CD4-positive, alpha-beta T cell treated with Interleukin-2 at 100 ng/mL for 4 hours (primary cell): Measurements from ENCODE around the gene BSND.
A peak's percentile ranks its signal among the peaks of the same experiment; 100 is the strongest.

ENCODE experiments used
- DNase-seq: peaks from one replicate; pipeline ENCODE4 v3.0.0-alpha.2; 2020; ENCODE audit warnings: low spot score

Gene BSND

DNA sequence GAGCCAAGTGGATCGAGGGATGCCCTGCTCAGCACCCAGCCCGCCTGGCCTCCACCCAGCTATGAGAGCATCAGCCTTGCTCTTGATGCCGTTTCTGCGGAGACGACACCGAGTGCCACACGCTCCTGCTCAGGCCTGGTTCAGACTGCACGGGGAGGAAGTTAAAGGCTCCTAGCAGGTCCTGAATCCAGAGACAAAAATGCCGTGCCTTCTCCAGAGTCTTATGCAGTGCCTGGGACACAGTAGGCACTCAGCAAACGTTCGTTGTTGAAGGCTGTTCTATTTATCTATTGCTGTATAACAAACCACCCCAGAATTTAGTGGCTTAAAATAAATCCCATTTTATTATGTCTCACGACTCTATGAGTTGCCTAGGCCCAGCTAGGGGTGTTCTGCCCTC, 6.8 kb upstream of the BSND start:
- no peak for DNase-seq

DNA sequence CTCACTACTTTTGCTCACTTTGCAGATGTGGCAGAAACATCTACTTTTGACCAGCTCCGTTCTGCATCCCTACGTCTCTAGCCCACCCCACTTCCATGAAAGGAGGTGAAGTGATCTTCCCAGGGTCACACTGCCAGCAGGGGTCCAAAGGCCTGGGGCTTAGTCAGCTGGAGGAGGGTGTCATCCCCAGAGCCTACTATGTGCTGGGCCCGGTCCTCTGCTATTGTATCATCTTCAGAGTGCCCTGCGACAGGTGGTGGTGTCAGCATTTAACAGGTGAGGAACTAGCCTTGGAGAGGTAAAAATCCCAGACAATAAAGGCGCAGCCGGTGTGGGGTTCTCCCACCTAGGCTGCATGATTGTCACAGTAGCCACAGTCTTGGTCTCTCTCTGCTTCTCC, 5.6 kb upstream of the BSND start:
- DNase-seq, result no peak

DNA sequence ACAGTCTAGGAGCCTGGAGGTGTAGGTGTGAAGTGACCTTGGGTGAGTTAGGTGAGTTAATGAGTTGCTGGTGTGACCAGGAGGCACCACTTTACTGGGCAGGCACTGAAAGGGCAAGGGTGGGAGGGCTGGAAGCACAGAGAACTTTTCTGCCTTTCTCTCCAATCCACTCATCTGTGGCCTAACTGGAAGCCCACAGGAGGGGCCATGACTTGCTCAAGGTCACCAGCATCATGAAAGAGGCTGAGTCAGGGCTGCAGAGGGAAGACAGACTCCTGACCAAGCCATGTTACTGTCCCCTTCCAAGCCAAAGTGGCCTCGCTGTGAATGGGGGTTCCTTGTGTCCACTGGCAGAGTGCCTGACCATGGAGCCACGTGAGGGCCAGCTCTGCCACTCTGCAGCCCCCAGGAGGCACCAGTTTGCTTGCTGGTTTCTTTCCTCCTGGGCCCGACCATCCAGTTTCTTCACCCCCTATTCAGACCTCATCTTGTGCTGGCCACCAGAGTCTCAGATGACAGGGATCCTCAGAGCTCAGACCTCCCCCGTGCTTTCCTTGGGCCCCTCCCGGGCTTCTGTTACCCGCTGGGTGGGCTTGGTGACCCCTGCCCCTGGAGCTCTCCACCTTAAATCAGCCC, 4.3 kb upstream of the BSND start:
- no peak for DNase-seq

DNA sequence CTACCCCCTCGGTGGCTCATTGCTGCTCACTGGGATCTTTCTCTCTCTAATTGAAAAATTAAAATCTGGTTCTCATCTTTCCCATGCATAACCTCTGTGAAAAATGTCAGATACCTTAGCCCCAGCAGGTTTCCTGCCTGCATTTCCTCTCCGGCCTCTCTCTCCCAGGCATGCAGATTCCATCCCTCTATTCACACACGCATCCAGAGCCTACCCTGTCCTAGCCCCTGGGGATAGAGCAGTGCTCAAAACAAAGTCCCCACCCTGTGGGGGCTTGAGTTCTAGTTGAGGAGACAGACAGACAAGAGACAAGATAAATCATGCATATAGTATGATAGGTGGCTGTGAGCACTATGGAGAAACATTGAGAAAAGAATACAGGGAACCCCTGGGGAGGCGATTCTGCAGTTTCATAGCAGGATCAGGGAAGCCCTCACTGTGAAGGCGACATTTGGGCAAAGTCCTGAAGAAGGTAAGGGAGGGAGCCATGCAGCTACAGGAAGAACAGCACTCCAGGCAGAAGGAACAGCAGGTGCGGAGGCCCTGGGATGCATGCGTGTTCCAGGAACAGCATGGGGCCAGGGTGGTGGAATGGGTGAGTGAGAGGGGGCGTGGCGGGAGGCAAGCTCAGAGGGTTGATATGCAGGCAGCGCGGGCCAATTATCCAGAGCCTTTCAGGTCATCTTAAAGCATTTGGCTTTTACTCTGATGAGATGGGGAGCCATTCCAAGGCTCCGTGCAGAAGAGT, 3.5 kb upstream of the BSND start:
- DNase-seq, result no peak

DNA sequence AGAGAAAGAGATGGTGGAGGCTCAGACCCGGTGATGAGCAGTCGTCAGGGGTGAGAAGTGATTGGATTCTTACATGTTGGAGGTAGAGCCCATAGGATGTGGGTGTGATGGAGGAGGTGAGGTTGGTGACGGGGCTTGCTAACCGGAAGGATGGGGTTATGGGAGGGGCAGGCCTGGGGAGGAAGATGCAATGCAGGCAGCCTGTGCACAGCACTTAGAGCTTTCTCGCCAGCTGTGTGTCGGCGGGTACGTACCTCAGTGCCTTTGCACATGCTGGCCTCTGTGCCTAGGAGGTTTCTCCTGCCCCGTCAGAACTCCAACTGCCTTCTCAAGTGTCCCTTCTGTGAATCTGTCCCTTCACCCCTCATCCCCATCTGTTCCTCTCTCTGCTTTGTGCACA, 2.9 kb upstream of the BSND start:
- peak; percentile 44 for DNase-seq

DNA sequence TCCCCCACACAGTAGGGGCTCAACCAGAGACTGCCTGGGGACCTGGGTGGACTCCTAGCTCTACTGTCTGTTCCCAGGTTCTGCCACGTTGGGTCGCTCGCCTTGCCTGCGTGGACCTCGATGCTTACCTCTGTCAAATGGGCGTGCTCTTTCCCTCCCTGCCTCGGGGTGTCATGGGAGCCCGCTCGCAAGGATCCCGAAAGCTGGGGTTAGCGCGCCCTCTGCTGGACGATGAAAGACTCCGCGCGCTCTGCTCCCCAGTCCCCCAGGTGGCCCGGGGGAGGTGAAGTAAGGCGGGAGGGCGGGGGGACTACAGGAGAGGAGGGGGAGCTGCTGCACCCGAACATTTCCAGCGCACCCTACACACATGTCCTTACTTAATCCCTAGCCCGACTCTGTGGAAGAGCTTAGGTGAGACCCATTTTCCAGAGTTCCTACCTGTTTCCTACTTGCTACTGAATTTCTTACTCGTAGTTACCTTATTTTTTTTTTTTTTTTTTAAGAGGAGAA, 2.3 kb upstream of the BSND start:
- peak; percentile 82 for DNase-seq

DNA sequence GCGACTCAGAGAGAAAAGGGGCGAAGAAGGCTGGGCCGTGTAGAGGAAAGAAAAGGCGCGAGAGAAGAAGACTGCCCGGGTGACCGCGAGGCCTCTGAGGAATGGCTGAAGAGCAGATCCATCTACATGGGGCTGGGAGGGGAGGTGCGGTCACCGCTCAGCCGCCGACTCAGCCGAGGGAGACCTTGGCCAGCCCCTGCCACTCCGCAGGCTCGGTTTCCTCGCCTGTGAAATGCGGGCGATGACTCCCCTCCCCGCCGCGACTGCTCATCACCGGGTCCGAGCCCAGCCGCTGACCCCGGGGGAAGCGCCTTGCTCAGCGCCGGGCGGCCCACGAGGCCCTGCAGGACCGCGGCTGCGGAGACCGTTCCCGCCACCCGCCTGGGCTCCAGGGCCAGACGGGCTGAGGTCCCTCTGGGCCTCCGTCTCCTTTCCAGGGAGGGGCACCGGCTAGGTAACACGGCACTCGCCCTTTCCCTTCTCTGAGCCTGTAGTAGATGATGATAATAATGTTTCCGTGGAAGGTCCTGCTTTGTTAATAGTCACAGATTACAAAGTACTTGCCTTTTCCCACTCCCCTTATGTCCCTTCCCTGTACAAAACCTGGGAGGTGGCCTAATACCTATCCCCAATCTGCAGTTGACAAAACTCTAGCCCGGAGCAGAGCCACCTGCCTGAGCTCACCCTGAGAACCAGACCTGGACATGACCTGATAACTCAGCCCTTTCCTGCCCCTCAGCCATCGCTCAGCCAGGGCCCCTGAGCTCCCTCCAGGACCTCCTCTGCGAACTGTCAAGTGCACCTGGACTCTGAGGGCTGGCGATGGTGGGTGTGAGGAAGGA, 1.6 kb upstream of the BSND start:
- no peak for DNase-seq

DNA sequence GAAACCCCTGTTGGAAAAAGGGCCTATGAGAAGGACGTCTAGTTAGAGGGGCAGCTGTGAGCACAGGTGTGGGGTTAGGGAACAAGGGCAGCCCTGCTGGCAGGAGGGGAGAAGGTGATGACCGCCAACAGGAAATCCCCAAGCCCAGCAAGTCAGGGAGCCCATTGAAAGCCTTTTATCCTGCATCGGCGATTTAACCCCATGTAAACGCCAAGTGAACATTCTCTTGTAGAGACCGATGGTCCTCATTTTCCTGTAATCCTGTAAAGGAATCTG, 1.1 kb upstream of the BSND start:
- DNase-seq, result no peak

DNA sequence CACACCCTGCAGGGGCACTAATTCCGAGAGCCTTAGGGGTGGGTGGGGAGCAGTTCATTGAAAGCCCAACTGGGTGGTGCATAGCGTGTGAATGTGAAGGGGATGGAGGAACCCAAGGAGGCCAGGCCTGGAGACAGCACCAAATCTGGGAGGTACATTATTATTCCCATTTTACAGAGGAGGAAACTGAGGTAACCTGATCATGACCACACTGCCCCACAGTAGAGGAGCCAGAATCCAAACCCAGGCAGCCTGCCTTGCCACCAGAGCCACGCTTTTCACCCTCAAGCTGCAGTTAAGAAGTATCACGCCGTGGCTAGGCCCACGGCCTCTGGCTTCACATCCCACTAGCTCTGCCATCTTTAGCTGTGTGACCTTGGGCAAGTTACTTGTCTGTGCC, 633 bp upstream of the BSND start:
- no peak for DNase-seq

DNA sequence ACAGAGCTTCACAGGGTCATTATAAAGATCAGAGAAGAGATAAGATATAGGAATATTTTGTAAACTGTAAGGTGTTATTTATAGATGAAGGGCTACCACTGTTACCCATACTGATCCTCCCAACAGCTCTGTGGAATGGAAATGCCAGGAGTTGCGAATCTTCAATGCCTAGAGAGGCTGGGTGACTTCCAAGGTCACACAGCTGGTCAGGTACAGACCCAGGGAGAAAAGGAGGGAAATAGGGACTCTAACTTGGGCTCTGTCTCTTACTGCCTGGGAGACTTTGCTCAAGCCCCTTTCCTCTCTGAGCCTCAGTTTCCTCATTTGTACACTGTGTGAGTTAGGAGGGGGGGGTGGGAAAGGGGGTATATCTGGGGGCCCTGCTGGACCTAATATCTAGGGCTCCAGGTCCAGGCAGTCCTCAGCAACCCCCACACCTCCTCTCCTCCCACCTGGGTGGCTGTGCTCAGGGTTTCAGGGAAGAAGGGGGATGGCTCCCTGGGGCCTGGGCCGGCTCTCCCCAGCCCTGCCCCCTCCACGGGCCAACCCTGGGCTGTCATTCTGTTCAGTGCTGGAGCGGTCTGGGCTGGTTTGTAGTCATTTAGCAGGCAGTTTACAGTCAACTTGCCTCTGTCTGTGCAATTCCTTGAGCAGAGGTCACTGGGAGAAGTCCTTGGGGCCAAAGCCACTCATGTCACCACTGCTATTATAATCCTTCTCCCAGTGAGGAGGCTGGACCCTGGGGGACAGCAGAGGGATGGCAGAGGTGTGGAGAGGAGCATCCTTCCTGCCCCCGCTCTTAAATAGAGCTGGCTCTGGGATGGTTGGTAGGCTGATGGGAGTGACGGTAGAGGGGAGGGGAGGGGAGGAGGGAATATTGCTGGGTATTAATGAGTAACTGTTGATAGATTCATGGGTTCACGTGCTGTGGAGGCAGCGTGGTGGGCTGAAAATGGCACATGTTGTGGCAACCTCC, 1.7 kb downstream of the BSND start:
- no peak for DNase-seq

DNA sequence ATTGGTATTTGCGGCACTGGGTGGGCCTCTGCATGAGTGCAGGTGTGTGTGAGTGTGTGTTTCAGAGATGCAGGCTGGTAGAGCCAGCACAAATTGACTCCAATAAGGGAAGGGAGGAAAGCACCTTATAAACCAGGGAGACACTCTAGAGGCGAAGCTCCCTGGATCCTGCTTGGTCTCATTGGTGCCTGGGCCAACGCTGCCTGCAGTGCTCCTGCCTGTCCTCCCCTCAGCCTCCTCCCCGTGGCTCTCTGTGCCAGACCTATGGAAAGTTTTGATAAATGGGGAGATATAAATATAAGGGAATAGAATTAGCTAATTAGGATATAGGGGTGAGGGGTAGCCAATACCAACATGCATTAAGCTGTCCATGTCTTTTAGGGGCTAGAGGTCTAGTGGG, 2.6 kb downstream of the BSND start:
- DNase-seq, result no peak

DNA sequence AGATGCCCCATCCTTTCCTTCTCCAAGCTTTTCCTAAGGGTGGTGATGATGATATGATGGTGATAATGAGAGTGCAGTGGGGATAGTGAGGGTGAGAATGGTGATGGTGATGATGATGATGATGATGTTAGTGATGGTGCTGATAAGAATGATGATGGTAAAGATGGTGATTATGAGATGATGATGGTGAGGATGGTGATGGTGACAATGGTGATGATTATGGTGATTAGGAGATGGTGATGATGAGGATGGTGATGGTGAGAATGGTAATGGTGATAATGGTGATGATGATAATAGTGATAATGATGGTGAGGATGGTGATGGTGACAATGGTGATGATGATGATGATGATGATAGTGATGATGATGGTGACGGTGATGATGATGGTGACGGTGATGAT, 4.0 kb downstream of the BSND start:
- DNase-seq, result no peak

DNA sequence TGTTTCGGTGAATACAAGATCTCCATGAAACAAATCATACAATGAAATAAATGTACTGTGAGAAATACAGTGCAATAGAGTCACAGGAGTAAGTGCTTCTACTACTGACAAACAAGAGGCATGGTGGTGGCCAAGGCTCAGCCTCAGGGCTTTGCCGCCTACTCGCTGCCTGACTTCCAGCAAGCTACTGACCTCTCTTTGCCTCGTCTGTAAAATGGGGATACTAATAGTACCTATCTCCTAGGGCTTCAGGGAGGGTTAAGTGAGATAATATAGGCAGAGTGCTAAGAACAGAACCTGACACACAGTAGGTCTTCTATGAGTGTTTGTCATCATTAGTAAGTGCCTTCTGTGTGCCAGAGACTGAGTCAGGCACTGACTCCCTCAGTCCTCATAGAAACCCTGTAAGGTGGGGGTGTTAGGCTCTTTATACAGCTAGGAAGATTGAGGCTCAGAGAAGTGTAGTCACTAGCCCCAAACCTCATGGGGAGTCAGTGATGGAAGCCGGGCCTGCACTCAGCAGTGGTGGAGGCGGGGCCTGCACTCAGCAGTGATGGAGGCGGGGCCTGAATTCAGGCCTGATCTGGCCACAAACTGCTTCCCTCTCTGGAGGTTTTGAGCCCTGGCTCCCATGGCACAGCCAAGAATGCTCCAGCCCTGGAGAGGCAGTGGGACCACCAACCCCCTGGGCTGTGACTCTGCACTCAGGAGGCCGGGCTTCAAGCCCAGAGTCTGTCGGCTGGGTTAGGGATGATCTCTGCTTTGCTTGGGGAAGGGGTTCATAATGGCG, 6.8 kb downstream of the BSND start:
- DNase-seq, result no peak

DNA sequence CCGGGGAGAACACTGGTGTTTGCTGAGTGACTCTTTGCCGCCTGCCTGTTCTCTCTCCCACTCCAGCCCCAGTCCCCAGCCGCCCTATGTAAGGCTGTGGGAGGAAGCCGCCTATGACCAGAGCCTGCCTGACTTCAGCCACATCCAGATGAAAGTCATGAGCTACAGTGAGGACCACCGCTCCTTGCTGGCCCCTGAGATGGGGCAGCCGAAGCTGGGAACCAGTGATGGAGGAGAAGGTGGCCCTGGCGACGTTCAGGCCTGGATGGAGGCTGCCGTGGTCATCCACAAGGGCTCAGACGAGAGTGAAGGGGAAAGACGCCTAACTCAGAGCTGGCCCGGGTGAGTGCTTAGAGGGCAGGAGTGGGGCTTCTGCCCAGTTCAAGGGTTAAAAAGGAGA, 8.2 kb downstream of the BSND start:
- DNase-seq, result no peak

DNA sequence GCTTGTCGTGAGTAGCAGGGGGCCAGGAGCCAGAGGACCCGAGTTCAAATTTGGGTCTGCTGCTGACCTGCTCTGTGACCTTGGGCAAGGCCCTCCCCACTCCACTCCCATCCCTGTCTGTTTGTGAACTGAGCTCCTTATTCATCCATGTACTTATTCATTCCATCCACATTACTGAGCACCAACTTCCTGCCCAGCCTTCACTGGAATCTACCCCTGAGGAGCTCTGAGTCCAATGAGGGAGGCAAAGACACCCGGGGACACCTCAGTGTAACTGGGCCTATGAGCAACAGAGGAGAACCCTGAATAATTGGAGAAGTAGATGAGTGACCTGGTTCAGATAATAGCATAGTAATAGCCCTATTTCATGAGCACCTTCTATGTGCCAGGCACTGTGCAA, 8.9 kb downstream of the BSND start:
- no peak for DNase-seq

DNA sequence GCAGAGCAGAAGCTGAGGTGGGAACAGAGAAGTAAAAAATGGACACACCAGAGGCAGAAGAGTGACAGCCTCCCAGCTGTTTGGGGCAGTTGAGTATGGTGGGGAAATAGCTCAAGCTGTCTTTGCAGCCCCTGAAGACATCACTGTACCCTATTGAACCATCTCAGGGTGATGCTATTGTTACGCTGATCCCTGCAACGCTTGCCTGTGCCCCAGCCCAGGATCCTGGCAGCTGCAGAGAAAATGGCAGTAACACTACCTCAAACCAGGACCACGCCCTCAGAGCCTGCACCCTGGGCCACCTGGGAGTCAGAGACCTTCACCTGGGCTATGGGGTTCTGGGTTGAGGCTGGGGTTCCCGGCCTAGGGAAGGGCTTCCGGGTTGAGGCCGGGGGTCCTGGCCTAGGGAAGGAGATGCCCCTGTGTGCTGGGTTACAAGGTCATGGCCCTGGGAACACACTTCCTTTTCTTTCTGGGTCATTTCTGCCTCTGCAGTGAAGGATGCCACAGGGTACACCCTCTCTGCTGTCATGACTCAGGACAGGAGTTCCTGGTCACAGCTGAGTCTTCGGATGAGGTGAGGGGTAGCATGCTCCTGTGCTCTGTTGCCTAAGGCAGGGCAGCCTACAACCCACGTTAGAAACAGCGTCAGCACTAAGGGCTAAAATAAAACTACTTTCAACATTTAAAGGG, 11.6 kb downstream of the BSND start:
- no peak for DNase-seq

DNA sequence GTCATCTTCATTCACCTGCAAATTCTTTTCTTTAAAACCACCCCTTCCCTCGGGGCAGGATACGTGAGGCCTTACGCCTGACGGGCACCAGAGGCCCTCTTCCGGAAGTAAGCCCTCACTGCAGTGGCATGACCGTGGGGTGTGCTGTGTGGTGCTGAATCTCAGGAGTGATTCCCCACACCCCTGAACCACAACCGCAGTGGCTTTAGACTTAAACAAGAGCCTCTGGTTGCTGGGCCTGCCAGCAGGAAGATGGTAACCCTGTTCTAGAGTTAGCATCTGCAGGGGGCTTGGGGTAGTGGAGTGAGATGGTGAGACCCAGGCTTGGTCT, 12.1 kb downstream of the BSND start:
- no peak for DNase-seq

DNA sequence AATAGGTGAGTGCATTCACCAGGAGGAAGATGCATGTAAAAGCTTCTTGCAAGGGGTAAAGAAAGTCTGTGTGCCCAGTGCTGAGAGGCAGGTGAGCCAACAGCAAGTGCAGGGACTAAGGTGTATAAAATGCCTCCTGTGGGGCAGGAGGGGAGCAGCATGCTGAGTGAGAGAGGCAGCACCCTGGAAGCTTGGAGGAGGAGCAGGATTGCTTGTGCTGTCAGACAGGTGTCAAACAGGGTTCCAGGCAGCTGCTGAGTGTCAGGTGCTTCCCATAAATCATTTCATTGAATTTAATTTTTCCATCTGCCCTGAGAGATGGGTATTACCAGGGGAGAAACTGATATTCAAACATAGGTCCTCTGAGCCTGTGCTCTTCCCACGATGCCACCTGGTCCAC, 13.9 kb downstream of the BSND start:
- no peak for DNase-seq

DNA sequence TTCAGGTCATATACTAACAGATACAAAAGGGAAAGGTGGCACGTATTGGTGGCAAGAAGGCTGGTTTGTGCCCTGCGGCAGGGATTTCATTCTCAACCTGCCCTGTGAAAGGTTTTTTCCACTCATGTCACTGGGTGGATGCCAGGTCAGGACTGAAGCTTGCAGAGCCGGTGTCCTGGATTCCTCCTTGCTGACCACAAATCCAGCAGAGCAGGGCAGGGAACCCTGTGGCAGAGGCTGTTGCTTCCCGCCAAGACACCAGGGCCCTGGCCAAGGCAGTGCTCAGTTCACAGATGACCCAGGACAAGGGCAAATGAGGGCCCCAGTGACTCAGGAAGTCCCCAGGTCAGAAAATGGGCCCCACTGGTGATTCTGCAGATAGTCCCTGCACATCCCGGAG, 16.4 kb downstream of the BSND start:
- DNase-seq, result no peak

DNA sequence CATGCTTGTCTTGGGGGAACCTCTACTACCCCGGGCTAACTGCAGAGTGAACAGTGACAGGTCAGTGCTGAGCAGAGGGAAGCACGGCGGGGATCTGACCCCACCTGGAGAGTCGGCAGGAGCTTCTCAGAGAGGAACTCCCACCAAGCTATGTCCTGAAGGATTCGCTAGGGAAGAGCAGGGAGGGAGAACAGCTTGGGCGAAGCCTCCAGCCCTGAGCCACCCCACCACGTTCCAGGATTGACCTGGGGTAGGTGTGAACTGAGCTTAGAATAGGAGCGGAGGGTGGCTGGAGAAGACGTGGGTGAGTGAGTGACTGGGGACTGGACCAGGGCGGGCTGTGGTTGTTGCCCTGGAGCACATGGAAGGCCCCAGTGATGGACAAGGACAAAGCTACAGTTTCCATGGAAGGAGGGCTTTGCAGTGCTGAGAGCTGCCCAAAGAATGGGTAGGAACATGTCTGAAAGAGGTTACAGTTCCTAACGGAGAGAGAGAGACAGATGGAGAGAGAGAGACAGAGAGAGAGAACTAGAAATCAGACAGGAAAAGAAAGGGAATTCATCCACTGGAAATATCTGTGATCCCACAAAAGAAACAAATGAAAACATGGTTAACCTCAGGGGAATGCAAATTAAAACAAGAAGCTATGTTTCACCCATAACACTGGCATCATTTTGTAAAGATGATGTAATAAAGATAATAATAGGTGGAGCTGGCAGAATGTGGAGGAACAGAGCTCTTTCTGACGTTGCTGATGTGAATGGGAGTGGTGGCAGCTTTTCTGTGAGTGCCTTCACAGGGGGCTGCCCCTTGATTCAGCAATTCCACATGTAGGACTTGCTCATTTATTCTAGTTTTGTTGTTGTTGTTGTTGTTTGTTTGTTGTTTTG, 17.2 kb downstream of the BSND start:
- no peak for DNase-seq
